NCI-H2227 (cell line): Measurements from ENCODE around the gene RASA2.

ENCODE experiments used
- DNase-seq: peaks from one replicate; lab custom pipeline; 2025; ENCODE audit not compliant: unreplicated experiment; lab: John Stamatoyannopoulos, UW

RASA2 gene

GRCh38 chr3:141663993-141664392 lies 177.2 kb downstream of the RASA2 start:
- DNase-seq, result no peak
